CMK (cell line): ENCODE measurements around the gene CX3CL1.

Experiments used
- DNase-seq: peaks from one replicate; pipeline ENCODE4 v3.0.0-alpha.2; 2010; ENCODE audit warnings: low read depth

CX3CL1 gene

GRCh38 chr16:57405097-57405496 is 32.8 kb downstream of the CX3CL1 start:
- DNase-seq = no peak

- DNase-seq = no peak
Measured at GRCh38 chr16:57406881-57407280, 34.6 kb downstream of the CX3CL1 start.

- DNase-seq = no peak
Measured at GRCh38 chr16:57407521-57408353, 35.4 kb downstream of the CX3CL1 start.

- DNase-seq = no peak
Measured at GRCh38 chr16:57409065-57409464, 36.8 kb downstream of the CX3CL1 start.

- no peak for DNase-seq
Measured at GRCh38 chr16:57409870-57410587, 37.7 kb downstream of the CX3CL1 start.

- DNase-seq = no peak
Measured at GRCh38 chr16:57411362-57411976, 39.2 kb downstream of the CX3CL1 start.

- DNase-seq = no peak
Measured at GRCh38 chr16:57412584-57412983, 40.3 kb downstream of the CX3CL1 start.

GRCh38 chr16:57413301-57413730 is 41.0 kb downstream of the CX3CL1 start:
- no peak for DNase-seq

GRCh38 chr16:57413733-57414132 is 41.4 kb downstream of the CX3CL1 start:
- no peak for DNase-seq

- no peak for DNase-seq
Measured at GRCh38 chr16:57416084-57416483, 43.8 kb downstream of the CX3CL1 start.

GRCh38 chr16:57419506-57419905 is 47.2 kb downstream of the CX3CL1 start:
- DNase-seq = no peak

- no peak for DNase-seq
Measured at GRCh38 chr16:57422026-57422944, 50.0 kb downstream of the CX3CL1 start.

- no peak for DNase-seq
Measured at GRCh38 chr16:57423152-57423551, 50.9 kb downstream of the CX3CL1 start.

GRCh38 chr16:57424583-57424982 is 52.3 kb downstream of the CX3CL1 start:
- no peak for DNase-seq

- DNase-seq = no peak
Measured at GRCh38 chr16:57426356-57426755, 54.1 kb downstream of the CX3CL1 start.

- DNase-seq = no peak
Measured at GRCh38 chr16:57427307-57427706, 55.0 kb downstream of the CX3CL1 start.

- no peak for DNase-seq
Measured at GRCh38 chr16:57427824-57428223, 55.5 kb downstream of the CX3CL1 start.

- no peak for DNase-seq
Measured at GRCh38 chr16:57430955-57431354, 58.7 kb downstream of the CX3CL1 start.

- DNase-seq = no peak
Measured at GRCh38 chr16:57432505-57432904, 60.2 kb downstream of the CX3CL1 start.

GRCh38 chr16:57432989-57433388 is 60.7 kb downstream of the CX3CL1 start:
- DNase-seq = no peak

GRCh38 chr16:57434003-57434402 is 61.7 kb downstream of the CX3CL1 start:
- no peak for DNase-seq
